Activated CD8-positive, alpha-beta memory T cell treated with anti-CD3 and anti-CD28 coated beads, Interleukin-2, amount 50 U/mL, for 4 hours (primary cell): Measurements from ENCODE around the gene C5orf63.
"Not testable (repeated sequence)": the region's sequence is repeated elsewhere in the genome, so short reads cannot be mapped to it uniquely, and the experiment has no call there.

Experiments used
- DNase-seq: peaks from one replicate; pipeline ENCODE4 v3.0.0-alpha.2; 2020

Gene C5orf63

DNA sequence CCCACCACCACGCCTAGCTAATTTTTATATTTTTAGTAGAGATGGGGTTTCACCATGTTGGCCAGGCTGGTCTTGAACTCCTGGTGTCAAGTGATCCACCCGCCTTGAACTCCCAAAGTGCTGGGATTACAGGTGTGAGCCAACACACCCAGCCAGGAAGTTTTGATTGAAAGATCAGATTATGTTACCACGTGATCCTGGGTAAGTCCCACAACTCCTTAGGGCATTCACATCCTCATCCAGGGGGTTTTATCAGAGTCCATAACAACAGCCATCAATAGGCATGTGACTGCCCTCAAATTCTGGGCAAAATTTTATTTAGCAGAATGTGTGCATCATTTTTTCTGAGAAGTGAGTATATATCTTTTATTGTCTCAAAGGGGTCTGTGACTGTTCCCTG, 68.0 kb downstream of the C5orf63 start:
- DNase-seq: not testable (repeated sequence)

DNA sequence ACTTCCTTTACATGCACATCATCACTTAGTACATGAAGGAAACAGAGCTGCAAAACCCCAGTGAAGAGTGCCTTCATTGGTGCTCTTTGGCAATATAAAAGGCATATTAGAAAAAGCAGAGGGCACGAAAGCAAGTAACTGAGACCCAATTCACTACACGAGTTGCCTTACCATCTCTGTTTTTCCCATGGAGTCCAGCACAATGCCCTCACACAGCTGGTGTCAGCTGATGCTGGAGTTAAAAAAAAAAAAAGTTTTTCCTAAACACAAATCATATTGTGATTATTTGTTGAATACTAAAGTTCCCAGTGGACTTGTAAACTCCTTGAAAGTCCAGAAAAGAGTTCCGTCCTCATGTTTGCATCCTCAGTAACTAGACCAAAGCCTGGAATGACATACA, 68.6 kb downstream of the C5orf63 start:
- DNase-seq: no peak

DNA sequence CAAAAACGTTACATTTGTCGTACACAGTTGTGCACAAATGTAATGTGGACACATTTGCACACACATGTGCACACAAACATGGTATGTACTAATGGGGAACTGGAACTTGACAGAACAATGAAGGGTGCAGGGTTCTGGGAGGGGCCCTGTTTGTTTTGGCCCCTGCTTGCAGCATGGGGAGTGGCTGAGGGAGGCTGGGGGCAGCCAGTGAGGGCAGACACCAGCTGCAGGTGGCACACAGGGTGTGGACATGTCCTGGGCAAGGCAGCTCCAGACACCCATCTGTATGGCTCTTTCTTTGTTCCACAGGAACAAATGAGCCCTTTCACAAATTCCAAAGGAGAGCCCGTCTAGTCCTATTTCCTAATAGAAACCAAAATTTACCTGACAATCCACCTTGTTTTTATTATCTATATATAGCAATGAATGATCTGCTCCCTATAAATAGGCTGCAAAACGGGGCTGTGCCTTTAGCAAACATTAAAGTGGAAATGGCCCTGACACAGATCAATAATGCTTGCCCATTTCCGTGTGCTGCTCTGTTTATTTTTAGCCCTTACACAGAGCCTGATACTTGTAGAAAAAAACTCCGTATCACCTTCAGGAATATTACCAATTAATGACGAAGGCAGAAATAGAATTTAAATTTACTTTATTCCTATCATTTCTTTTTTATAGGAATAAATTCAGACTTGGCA, 69.4 kb downstream of the C5orf63 start:
- no peak for DNase-seq

DNA sequence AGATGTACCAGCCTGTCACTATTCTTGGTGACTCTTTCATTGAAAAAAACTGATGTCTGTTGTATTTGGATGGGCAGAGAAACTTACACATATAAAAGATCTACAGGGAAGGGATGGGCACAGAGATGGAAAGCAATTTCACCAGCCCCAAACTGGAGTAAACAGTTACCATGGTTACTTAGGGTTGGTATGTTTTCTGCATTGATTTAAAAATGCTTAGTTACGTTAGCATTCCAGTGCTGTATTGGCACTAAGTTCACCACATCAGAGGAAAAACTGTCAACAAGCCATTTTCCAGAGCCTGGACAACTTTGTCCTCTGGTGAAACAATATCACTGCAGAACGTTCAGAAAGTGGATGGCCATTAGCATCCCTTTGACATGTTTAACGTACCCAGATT, 70.9 kb downstream of the C5orf63 start:
- no peak for DNase-seq

DNA sequence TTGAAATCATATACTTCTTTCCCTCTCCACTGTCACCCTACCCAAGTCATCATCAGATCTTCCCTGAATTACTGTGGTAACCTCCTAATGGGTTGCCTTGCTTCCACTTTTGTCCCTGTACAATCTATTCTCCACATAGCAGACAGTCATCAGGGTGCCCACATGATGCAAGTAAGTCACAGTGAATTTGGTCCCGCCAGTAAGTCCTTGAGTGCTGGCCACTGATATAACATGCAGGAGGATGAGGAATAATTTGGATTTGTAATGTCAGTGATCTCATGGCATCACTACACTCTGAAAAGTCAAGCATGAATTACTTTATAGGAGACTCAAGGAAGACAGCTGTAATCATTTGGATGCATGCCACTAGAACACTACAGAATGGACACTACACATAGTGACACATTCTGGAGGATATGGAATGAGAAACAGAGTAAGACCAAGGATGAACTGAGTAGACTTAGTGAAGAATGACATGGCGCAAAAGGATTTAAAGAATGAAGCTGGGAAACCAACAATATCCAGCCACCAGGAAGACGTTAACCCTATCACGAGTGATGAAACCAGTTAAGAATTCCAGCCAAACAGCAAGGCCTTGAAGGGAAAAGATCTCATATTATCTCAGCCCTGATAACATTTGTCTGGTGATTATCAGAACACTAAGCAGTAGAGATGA, 71.5 kb downstream of the C5orf63 start:
- DNase-seq: no peak
